Tibial nerve (tissue), 4 donors: ENCODE results near the gene DCXR.

ENCODE experiments used
- EP300 ChIP-seq, 2 donors: sonication (generic); formaldehyde crosslinking; IDR thresholded peaks; one replicate each; pipeline ENCODE4 v1.6.1; 2017; ENCODE audit warnings: antibody characterized with exemption in 2 of 2, mild to moderate bottlenecking in 1 of 2
- POLR2A ChIP-seq, 2 donors: fragments of 450-650 bp; IDR thresholded peaks; one replicate each; pipeline ENCODE4 v1.6.1; 2017; ENCODE audit warnings: antibody characterized with exemption in 2 of 2, mild to moderate bottlenecking in 2 of 2, moderate library complexity in 2 of 2
- TF ChIP-seq, protein P1 (sequence below), 5 experiments: fragments of 200-600 bp in 3 of 5; fragments of 450-650 bp in 2 of 5; sonication (generic) in 3 of 5; IDR thresholded peaks; one replicate each; pipeline ENCODE4 v1.5.1; 2016 to 2019; ENCODE audit warnings: antibody characterized with exemption in 5 of 5, mild to moderate bottlenecking in 3 of 5, moderate library complexity in 2 of 5

- TF ChIP-seq, protein P1, sequence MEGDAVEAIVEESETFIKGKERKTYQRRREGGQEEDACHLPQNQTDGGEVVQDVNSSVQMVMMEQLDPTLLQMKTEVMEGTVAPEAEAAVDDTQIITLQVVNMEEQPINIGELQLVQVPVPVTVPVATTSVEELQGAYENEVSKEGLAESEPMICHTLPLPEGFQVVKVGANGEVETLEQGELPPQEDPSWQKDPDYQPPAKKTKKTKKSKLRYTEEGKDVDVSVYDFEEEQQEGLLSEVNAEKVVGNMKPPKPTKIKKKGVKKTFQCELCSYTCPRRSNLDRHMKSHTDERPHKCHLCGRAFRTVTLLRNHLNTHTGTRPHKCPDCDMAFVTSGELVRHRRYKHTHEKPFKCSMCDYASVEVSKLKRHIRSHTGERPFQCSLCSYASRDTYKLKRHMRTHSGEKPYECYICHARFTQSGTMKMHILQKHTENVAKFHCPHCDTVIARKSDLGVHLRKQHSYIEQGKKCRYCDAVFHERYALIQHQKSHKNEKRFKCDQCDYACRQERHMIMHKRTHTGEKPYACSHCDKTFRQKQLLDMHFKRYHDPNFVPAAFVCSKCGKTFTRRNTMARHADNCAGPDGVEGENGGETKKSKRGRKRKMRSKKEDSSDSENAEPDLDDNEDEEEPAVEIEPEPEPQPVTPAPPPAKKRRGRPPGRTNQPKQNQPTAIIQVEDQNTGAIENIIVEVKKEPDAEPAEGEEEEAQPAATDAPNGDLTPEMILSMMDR (IDR thresholded peaks at IDR 0.05) = no peak
- TF ChIP-seq POLR2A (IDR thresholded peaks at IDR 0.05) (no peak), EP300 (IDR thresholded peaks at IDR 0.05) (no peak)
Observed at GRCh38 chr17:82025401-82026107, 11.9 kb downstream of the DCXR start.
